Panc1 (cell line): Measurements from ENCODE around the gene TIMMDC1. TPM values are rescaled to one million over a fixed set of nuclear protein-coding genes. Genes with fewer than 3 reads are reported as not detected.

Experiments
- ATAC-seq: fragments of 200-7000 bp; cut with Tn5 transposase; 2 replicates; pipeline ENCODE4 v1.9.1; 2020; ENCODE audit warnings: mild to moderate bottlenecking, moderate library complexity
- BruUV-seq: library from RNA; stranded (reverse); fragments of 400-500 nt; replicated peaks from 2 replicates; lab custom pipeline; 2021; lab: Mats Ljungman, UMichigan
- CTCF ChIA-PET: fragments of 300-600 bp; sonication (Branson Sonifier 250); formaldehyde crosslinking; loops from one replicate; lab custom pipeline; 2022; ENCODE audit warnings: antibody characterized with exemption; lab: Charles Lee
- POLR2A ChIA-PET: fragments of 300-600 bp; sonication (Branson Sonifier 250); formaldehyde crosslinking; loops from one replicate; lab custom pipeline; 2022; ENCODE audit warnings: antibody characterized with exemption; lab: Charles Lee
- DNase-seq: peaks from one replicate; pipeline ENCODE4 v3.0.0-alpha.2; 2010; ENCODE audit warnings: low read depth, low spot score
- H3K27ac ChIP-seq: 2 replicates; pipeline ENCODE4 v1.5.1; 2011; ENCODE audit warnings: mild to moderate bottlenecking, low read length, inconsistent platforms
- H3K27me3 ChIP-seq: fragments of 200-500 bp; sonication (Bioruptor generic); 2 replicates; pipeline ENCODE4 v1.6.0; 2014; ENCODE audit warnings: low read length, inconsistent platforms; ENCODE audit not compliant: control insufficient read depth, insufficient read depth
- H3K36me3 ChIP-seq: fragments of 200-500 bp; sonication (Bioruptor generic); 2 replicates; pipeline ENCODE4 v1.5.1; 2014; ENCODE audit warnings: inconsistent platforms, mild to moderate bottlenecking, low read length, moderate library complexity; ENCODE audit not compliant: control insufficient read depth, insufficient read depth
- H3K4me1 ChIP-seq: 2 replicates; pipeline ENCODE4 v1.5.1; 2011; ENCODE audit warnings: inconsistent platforms, mild to moderate bottlenecking, low read length, moderate library complexity; ENCODE audit not compliant: control insufficient read depth, insufficient read depth
- H3K4me3 ChIP-seq, 2 experiments: 2 replicates each; pipeline ENCODE4 v1.5.1; 2011 to 2012; ENCODE audit warnings: low read depth in 2 of 2, low read length in 2 of 2, mild to moderate bottlenecking in 2 of 2, inconsistent platforms in 1 of 2, moderate library complexity in 1 of 2
- H3K9me3 ChIP-seq: fragments of 200-500 bp; sonication (Bioruptor generic); 2 replicates; pipeline ENCODE4 v1.5.1; 2014; ENCODE audit warnings: low read depth, mild to moderate bottlenecking, inconsistent platforms, low read length, moderate library complexity; ENCODE audit not compliant: control insufficient read depth, insufficient read depth
- CTCF ChIP-seq: fragments of 450-650 bp; IDR thresholded peaks from 2 replicates; pipeline ENCODE4 v1.5.1; 2017; ENCODE audit warnings: mild to moderate bottlenecking
- POLR2AphosphoS5 ChIP-seq: IDR thresholded peaks from 2 replicates; pipeline ENCODE4 v1.6.1; 2012; ENCODE audit warnings: mild to moderate bottlenecking, low read depth, low read length, moderate library complexity
- REST ChIP-seq, 2 experiments: IDR thresholded peaks; 2 replicates each; pipeline ENCODE4 v1.6.1; 2011 to 2012; ENCODE audit warnings: low read depth in 2 of 2, control low read depth in 1 of 2, low read length in 1 of 2, mild to moderate bottlenecking in 1 of 2, moderate library complexity in 1 of 2; ENCODE audit not compliant: insufficient read depth in 1 of 2
- SIN3A ChIP-seq: IDR thresholded peaks from 2 replicates; pipeline ENCODE4 v1.6.1; 2012; ENCODE audit warnings: low read depth, mild to moderate bottlenecking, low read length, moderate library complexity, borderline replicate concordance; ENCODE audit not compliant: insufficient read depth
- TCF7L2 ChIP-seq: IDR thresholded peaks from 2 replicates; pipeline ENCODE4 v1.6.1; 2011; ENCODE audit warnings: mild to moderate bottlenecking, low read depth, low read length, inconsistent platforms
- in situ Hi-C: cut with HindIII; loops from 2 replicates; pipeline ENCODE4 v1.10.0; 2016; ENCODE audit warnings: low sequenced_read_pairs, low pct_unique_long_range_greater_than_20kb
- intact Hi-C: fragments of 100-400 bp; cut with micrococcal nuclease; formaldehyde crosslinking; loops from one replicate; pipeline ENCODE4 v1.10.0; 2022; ENCODE audit not compliant: unreplicated experiment
- total RNA-seq: library from RNA; stranded (reverse); gene quantifications from one replicate; pipeline ENCODE4 v1.2.1, GENCODE V29; 2021; ENCODE audit not compliant: unreplicated experiment

The TIMMDC1 gene
- total RNA-seq, 1 experiment from 2014 or later: 170 TPM

GRCh38 chr3:119490153-119490552 lies 8.2 kb upstream of the TIMMDC1 start:
- Histone ChIP-seq H3K36me3 (no peaks in the 10 kb centered on the region; the same call in 1 of the 2 replicates), H3K4me1 (no peaks in the 10 kb centered on the region), H3K9me3 (no peaks in the 10 kb centered on the region), H3K4me3 (no peak overlapping the region), H3K27me3 (no peaks in the 10 kb centered on the region), H3K27ac (no peak overlapping the region)
- ChIA-PET POLR2A (interaction anchor here (0.7 kb wide), 1 partner anchor 8 kb away, joined by 9 read pairs; no protein-coding TSS in a partner anchor), CTCF (no interaction called here)
- ATAC-seq: 0 out of 2 replicates have a peak, but pooled peaks have one; percentile 56
- intact Hi-C loops: loop anchor here (10.0 kb wide), 1 partner anchor 195 kb away; no protein-coding TSS in a partner anchor
- DNase-seq: no peak
- TF ChIP-seq POLR2AphosphoS5 (no peak), TCF7L2 (no peak), REST (IDR thresholded peaks at IDR 0.05; ENCODE audit: insufficient read depth in 1 of 2, low read depth in 2 of 2, low read length in 1 of 2) (no peak), SIN3A (no peak), CTCF (0 out of 2 replicates have a peak, but pooled peaks have one; percentile 8)
- no TSS peak for BruUV-seq
- in situ Hi-C loops: no loop called here

GRCh38 chr3:119492128-119492527 lies 6.2 kb upstream of the TIMMDC1 start:
- Histone ChIP-seq H3K4me3 (no peak overlapping the region), H3K27ac (no peak overlapping the region), H3K36me3 (no peaks in the 10 kb centered on the region), H3K9me3 (no peaks in the 10 kb centered on the region), H3K4me1 (no peaks in the 10 kb centered on the region; the same call in 1 of the 2 replicates), H3K27me3 (no peaks in the 10 kb centered on the region)
- DNase-seq (no peak), ATAC-seq (no peak)
- TF ChIP-seq POLR2AphosphoS5: no peak
- no peak for TF ChIP-seq CTCF
- no peak for TF ChIP-seq REST (IDR thresholded peaks at IDR 0.05; ENCODE audit: insufficient read depth in 1 of 2, low read depth in 2 of 2, low read length in 1 of 2)
- TF ChIP-seq TCF7L2: no peak
- no peak for TF ChIP-seq SIN3A
- no TSS peak for BruUV-seq
- in situ Hi-C loops (no loop called here), intact Hi-C loops (loop anchor here (10.0 kb wide), 1 partner anchor 193 kb away; no protein-coding TSS in a partner anchor)
- POLR2A ChIA-PET: no interaction called here
- CTCF ChIA-PET: no interaction called here
